Common myeloid progenitor, CD34-positive (primary cell): Measurements from ENCODE around the gene NPHP1.
"Not testable (repeated sequence)": the region's sequence is repeated elsewhere in the genome, so short reads cannot be mapped to it uniquely, and the experiment has no call there.

ENCODE experiments used
- CTCF ChIA-PET: fragments of 350-600 bp; sonication (Branson Sonifier 250); formaldehyde crosslinking; loops from one replicate; lab custom pipeline; 2021; ENCODE audit warnings: antibody characterized with exemption; lab: Charles Lee
- POLR2A ChIA-PET: fragments of 350-600 bp; sonication (Branson Sonifier 250); formaldehyde crosslinking; loops from one replicate; lab custom pipeline; 2021; ENCODE audit warnings: antibody characterized with exemption; lab: Charles Lee
- DNase-seq, 3 donors: peaks; one replicate each; pipeline versions ENCODE4 v3.0.0 to v3.0.0-alpha.2; 2013
- H3K27ac ChIP-seq, 2 experiments: 1 replicate in 1 of 2; 2 replicates in 1 of 2; pipeline ENCODE4 v1.7.0; 2013; ENCODE audit warnings: inconsistent platforms in 2 of 2, low read length in 2 of 2, mild to moderate bottlenecking in 2 of 2, low read depth in 1 of 2, moderate library complexity in 1 of 2; ENCODE audit not compliant: severe bottlenecking in 2 of 2, insufficient read depth in 1 of 2, poor library complexity in 1 of 2
- H3K27me3 ChIP-seq, 5 experiments: replicated peaks in 2 of 5; 1 replicate in 3 of 5; 2 replicates in 2 of 5; pipeline versions ENCODE4 v1.6.1 to v1.7.0; 2013; ENCODE audit warnings: low read length in 4 of 5, mild to moderate bottlenecking in 2 of 5, moderate library complexity in 2 of 5, inconsistent platforms in 1 of 5; ENCODE audit not compliant: insufficient read depth in 5 of 5, control insufficient read depth in 4 of 5
- H3K36me3 ChIP-seq, 4 experiments: 1 replicate in 2 of 4; 2 replicates in 2 of 4; pipeline versions ENCODE4 v1.6.1 to v1.7.0; 2013; ENCODE audit warnings: low read length in 3 of 4, control low read depth in 1 of 4, mild to moderate bottlenecking in 1 of 4; ENCODE audit not compliant: control insufficient read depth in 4 of 4, insufficient read depth in 4 of 4
- H3K4me1 ChIP-seq, 4 experiments: 1 replicate in 3 of 4; 2 replicates in 1 of 4; pipeline versions ENCODE4 v1.6.1 to v1.7.1; 2013; ENCODE audit warnings: low read length in 3 of 4, mild to moderate bottlenecking in 3 of 4, control low read depth in 1 of 4, inconsistent platforms in 1 of 4, moderate library complexity in 1 of 4; ENCODE audit not compliant: control insufficient read depth in 4 of 4, insufficient read depth in 4 of 4; ENCODE audit errors: control extremely low read depth in 1 of 4
- H3K4me3 ChIP-seq, 7 experiments: 1 replicate in 4 of 7; 2 replicates in 3 of 7; pipeline versions ENCODE4 v1.5.1 to v1.7.0; 2013; ENCODE audit warnings: mild to moderate bottlenecking in 7 of 7, low read length in 6 of 7, moderate library complexity in 6 of 7, inconsistent platforms in 2 of 7, low read depth in 2 of 7, control low read depth in 1 of 7; ENCODE audit not compliant: insufficient read depth in 4 of 7, control insufficient read depth in 1 of 7; ENCODE audit errors: extremely low read depth in 1 of 7
- H3K9me3 ChIP-seq, 5 experiments: 1 replicate in 4 of 5; 2 replicates in 1 of 5; pipeline versions ENCODE4 v1.6.1 to v1.7.1; 2013; ENCODE audit warnings: low read length in 4 of 5, mild to moderate bottlenecking in 2 of 5, inconsistent platforms in 1 of 5, low read depth in 1 of 5, moderate library complexity in 1 of 5; ENCODE audit not compliant: control insufficient read depth in 4 of 5, insufficient read depth in 2 of 5; ENCODE audit errors: control extremely low read depth in 1 of 5
- WGBS: methylation state at CpG from one replicate; pipeline ENCODE4 v1.1.5; 2013; ENCODE audit not compliant: insufficient coverage; 5-methylcytosine and 5-hydroxymethylcytosine counted together

Gene NPHP1

GRCh38 chr2:110108291-110108690, 96.5 kb downstream of the NPHP1 start:
- CTCF ChIA-PET = not testable (repeated sequence)
- 100% methylated on average over 1 of the region's 2 CpGs for WGBS

GRCh38 chr2:110107092-110108079, 97.4 kb downstream of the NPHP1 start:
- no peak for DNase-seq
- H3K9me3 ChIP-seq = peaks cover 0 to 4% (median 0%) of the 10 kb centered on the region in 5 experiments
- H3K27me3 ChIP-seq = no peaks in the 10 kb centered on the region
- 100% methylated on average over 2 of the region's 3 CpGs for WGBS
- H3K4me1 ChIP-seq = peaks cover 0 to 22% (median 10%) of the 10 kb centered on the region in 4 experiments
- no peak overlapping the region for H3K4me3 ChIP-seq
- no peaks in the 10 kb centered on the region for H3K36me3 ChIP-seq
- ChIA-PET CTCF (interaction anchor here (1.8 kb wide), 1 partner anchor 9 kb away, joined by 6 read pairs; no protein-coding TSS in a partner anchor), POLR2A (no interaction called here)
- no peak overlapping the region for H3K27ac ChIP-seq

More at GRCh38 chr2:110108291-110108690, 96.5 kb downstream of the NPHP1 start:
- H3K9me3 ChIP-seq, H3K4me3 ChIP-seq, H3K27me3 ChIP-seq, DNase-seq, H3K36me3 ChIP-seq, POLR2A ChIA-PET, H3K27ac ChIP-seq: not testable (repeated sequence)
- peaks cover 0 to 22% (median 10%) of the 10 kb centered on the region in 4 experiments for H3K4me1 ChIP-seq

- CTCF ChIA-PET = interaction anchor here (1.8 kb wide), 1 partner anchor 10 kb away, joined by 6 read pairs; no protein-coding TSS in a partner anchor
- Histone ChIP-seq H3K36me3 (no peaks in the 10 kb centered on the region), H3K4me1 (peaks cover 0 to 26% (median 10%) of the 10 kb centered on the region in 4 experiments), H3K9me3 (peaks cover 0 to 4% (median 0%) of the 10 kb centered on the region in 5 experiments), H3K4me3 (no peak overlapping the region), H3K27me3 (no peaks in the 10 kb centered on the region), H3K27ac (no peak overlapping the region)
- POLR2A ChIA-PET = no interaction called here
- peak in 2 of 3 donors; percentile 41 to 50 for DNase-seq
- WGBS = 61% methylated on average over 3 of the region's 6 CpGs
These were observed 98.2 kb downstream of the NPHP1 start for GRCh38 chr2:110106642-110107041.

GRCh38 chr2:110105608-110106467, 99.0 kb downstream of the NPHP1 start:
- peaks cover 0 to 34% (median 18%) of the 10 kb centered on the region in 4 experiments for H3K4me1 ChIP-seq
- H3K9me3 ChIP-seq = peaks cover 0 to 3% (median 0%) of the 10 kb centered on the region in 5 experiments
- CTCF ChIA-PET = interaction anchor here (0.9 to 1.8 kb wide), 2 partner anchors 9 to 10 kb away, joined by 3 to 6 read pairs; no protein-coding TSS in a partner anchor
- no peaks in the 10 kb centered on the region for H3K36me3 ChIP-seq
- POLR2A ChIA-PET = no interaction called here
- DNase-seq = peak; percentile 36 to 92 (median 80)
- H3K4me3 ChIP-seq = peak overlapping the region in 1 of 7 experiments; percentile 38
- 11% methylated on average over 4 of the region's 8 CpGs for WGBS
- no peak overlapping the region for H3K27ac ChIP-seq
- no peaks in the 10 kb centered on the region for H3K27me3 ChIP-seq

- no peak overlapping the region for H3K27ac ChIP-seq
- no peak overlapping the region for H3K4me3 ChIP-seq
- no peaks in the 10 kb centered on the region for H3K27me3 ChIP-seq
- ChIA-PET CTCF (no interaction called here), POLR2A (no interaction called here)
- peaks cover 0 to 39% (median 23%) of the 10 kb centered on the region in 4 experiments for H3K4me1 ChIP-seq
- peaks cover 0 to 2% (median 0%) of the 10 kb centered on the region in 5 experiments for H3K9me3 ChIP-seq
- WGBS = 98% methylated on average over 4 of the region's 4 CpGs
- no peaks in the 10 kb centered on the region for H3K36me3 ChIP-seq
- no peak for DNase-seq
These were observed 99.6 kb downstream of the NPHP1 start for GRCh38 chr2:110105183-110105582.

- H3K9me3 ChIP-seq = peaks cover 0 to 2% (median 0%) of the 10 kb centered on the region in 5 experiments
- peaks cover 0 to 39% (median 24%) of the 10 kb centered on the region in 4 experiments for H3K4me1 ChIP-seq
- POLR2A ChIA-PET = no interaction called here
- DNase-seq = no peak
- 95% methylated on average over 10 of the region's 10 CpGs for WGBS
- CTCF ChIA-PET = no interaction called here
- H3K36me3 ChIP-seq = no peaks in the 10 kb centered on the region
- no peaks in the 10 kb centered on the region for H3K27me3 ChIP-seq
- no peak overlapping the region for H3K27ac ChIP-seq
- no peak overlapping the region for H3K4me3 ChIP-seq
These were observed 100.6 kb downstream of the NPHP1 start for GRCh38 chr2:110104025-110104771.
